Measurements from ENCODE around the gene CHD5.
"Not testable (repeated sequence)": the region's sequence is repeated elsewhere in the genome, so short reads cannot be mapped to it uniquely, and the experiment has no call there.

CHD5 gene

GRCh38 chr1:6068073-6068472 is 112.0 kb downstream of the CHD5 start:
- FAIRE-seq (no peak), DNase-seq (ENCODE audit: low spot score) (no peak)

- DNase-seq (ENCODE audit: low spot score) (no peak), FAIRE-seq (no peak)
These were observed 113.4 kb downstream of the CHD5 start for GRCh38 chr1:6066680-6067079.

DNA sequence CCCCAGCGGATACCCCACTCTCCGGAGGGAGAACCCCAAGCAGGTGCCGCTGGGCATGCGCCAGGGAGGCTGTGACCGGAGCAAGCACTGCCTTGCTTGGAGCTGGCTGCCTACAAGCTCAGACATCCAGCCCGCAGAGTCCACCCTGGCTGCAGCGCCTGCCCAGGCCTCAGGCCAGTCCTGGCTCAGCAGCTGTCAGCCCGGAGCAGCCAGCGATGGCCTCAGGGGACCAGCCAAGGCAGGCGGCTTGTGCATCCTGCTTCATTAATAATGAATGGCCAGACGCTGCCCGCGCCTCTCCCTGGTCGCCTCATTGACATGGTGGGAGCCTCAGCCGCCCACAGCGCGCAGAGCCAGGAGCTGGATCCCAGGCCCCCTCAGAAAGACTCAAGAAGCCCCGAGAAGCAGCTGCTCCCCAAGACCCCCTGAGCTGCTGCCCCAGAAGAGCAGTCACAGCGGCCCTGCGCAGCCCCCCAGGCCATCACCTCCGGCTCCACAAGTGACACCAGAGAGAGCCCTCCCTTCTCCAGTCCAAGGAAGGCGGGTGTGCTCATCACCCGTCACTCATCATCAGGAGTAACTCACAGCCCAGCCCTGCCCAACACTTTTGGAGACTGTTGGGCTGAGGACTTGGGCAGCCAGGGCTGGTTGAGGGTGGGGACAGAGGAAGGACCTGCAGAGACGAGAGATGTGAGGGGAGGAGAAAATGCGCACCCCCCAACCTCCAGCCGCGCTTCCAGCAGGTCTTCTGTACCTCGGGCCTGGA is 114.8 kb downstream of the CHD5 start:
- no peak for FAIRE-seq

GRCh38 chr1:6063532-6064053 is 116.5 kb downstream of the CHD5 start:
- DNase-seq (ENCODE audit: low spot score); FAIRE-seq: not testable (repeated sequence)

More for the DNA sequence above, 114.8 kb downstream of the CHD5 start:
- no peak for DNase-seq (ENCODE audit: low spot score)

DNA sequence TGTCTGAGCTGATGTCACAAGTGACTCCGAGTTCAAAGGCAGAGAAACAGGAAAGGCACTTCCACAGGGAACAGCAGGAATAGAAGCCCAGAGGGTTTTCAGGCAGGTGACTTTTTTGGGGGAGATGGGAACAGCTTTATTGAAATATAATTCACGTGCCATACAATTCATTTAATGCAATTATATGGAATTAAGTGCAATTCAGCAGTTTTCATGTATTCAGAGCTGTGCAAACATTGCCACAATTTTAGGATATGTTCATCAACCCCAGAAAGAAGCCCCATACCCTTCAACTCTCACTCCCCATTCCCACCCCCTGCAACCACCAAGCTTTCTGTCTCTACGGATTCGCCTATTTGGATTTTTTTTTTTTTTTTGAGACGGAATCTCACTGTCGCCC is 117.5 kb downstream of the CHD5 start:
- FAIRE-seq (no peak), DNase-seq (ENCODE audit: low spot score) (no peak)

DNA sequence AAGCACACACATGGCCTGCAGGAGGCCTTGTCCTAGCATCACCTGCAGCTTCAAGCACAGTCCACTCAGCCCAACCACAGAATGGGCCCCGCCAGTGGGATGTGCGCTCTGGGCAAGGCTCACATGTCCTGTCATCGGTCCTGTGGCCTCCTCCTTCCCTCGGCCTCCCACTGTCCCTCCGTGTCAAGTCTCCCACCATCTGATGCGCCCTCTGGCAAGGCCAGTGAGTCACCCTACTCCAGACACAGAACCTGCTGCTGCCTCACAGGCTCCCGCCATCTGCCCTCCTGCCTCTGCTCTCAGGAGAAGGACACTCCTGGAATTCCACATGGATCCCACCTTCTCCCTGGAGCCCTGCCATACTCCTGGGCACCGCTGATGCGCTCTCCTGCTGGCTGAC is 120.3 kb downstream of the CHD5 start:
- FAIRE-seq (no peak), DNase-seq (ENCODE audit: low spot score) (no peak)

GRCh38 chr1:6057170-6057845 is 122.8 kb downstream of the CHD5 start:
- FAIRE-seq, result no peak

GRCh38 chr1:6056572-6056948 is 123.6 kb downstream of the CHD5 start:
- no peak for FAIRE-seq
- DNase-seq (ENCODE audit: low spot score), result no peak

More at GRCh38 chr1:6057170-6057845, 122.8 kb downstream of the CHD5 start:
- no peak for DNase-seq (ENCODE audit: low spot score)

DNA sequence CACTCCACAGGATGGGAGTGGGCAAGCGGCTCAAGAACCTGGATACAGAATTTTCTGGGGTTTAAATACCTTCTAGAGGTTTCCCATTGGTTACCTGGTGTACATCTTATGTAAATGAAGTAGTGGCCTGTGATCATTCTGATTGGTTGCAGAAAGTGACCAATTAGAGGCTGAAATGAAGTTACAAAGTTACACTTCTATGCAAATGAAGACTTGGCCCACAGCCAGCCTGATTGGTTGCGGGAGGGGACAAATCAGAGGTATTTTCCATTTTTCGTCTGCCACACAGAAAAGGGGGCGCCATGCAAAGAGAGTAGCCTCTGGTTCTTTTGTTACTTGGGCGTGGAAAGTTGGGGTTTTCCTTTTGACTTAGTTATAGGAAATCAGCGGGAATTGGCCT is 125.5 kb downstream of the CHD5 start:
- FAIRE-seq (no peak), DNase-seq (ENCODE audit: low spot score) (no peak)

DNA sequence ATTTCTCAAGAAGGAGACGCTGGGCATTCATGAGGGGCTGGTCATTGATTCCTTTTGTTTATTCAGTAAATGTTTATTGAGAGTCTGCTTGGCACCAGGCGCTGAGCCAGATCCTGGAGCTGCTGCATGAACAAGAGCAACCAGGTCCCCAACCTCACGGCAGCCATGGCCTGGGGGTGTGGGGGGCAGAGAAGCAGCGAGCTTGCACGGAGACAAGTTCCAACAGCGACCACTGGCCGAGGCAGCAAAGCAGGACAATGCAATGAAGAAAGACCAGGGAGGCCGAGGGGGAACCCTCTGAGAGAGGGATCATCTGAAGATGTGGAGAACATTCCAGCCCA is 126.9 kb downstream of the CHD5 start:
- DNase-seq (ENCODE audit: low spot score), result no peak
- no peak for FAIRE-seq

GRCh38 chr1:6052543-6053205 is 127.4 kb downstream of the CHD5 start:
- no peak for FAIRE-seq
- peak; percentile 30 for DNase-seq (ENCODE audit: low spot score)

Data from RCC 7860 (cell line).